NCI-H82 treated with DMSO at 0.1 percent for 48 hours (cell line): ENCODE measurements around the gene ACSBG1.

Experiments used
- DNase-seq: peaks from one replicate; lab custom pipeline; 2025; ENCODE audit not compliant: unreplicated experiment; lab: John Stamatoyannopoulos, UW

Gene ACSBG1

DNA sequence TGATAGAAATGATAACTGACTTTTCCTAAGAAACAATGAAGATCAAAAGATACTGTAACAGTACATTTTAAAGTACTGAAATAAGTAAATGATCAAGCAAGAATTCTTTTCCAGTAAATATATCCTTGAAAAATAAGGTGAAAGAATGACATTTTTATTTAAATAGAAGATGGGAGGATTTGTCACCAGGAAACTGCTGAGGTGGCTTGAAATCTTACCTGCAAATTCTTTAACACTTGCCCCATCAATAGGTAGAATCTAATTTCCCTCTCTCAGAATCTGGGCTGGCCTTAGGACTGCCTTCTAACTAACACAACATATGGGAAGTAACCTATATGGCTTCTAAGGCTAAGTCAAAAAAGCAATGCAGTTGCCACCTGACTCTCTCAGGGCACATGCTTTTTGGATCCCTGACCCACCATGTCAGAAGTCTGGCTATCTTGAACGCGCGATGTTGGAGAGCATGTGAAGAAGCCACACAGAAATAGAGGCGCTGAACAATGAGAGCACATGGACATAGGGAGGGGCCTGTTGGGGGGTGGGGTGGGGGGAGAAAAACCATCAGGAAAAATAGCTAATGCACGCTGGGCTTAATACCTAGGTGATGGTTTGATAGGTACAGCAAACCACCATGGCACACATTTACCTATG lies 11.5 kb downstream of the ACSBG1 start:
- DNase-seq, result no peak

DNA sequence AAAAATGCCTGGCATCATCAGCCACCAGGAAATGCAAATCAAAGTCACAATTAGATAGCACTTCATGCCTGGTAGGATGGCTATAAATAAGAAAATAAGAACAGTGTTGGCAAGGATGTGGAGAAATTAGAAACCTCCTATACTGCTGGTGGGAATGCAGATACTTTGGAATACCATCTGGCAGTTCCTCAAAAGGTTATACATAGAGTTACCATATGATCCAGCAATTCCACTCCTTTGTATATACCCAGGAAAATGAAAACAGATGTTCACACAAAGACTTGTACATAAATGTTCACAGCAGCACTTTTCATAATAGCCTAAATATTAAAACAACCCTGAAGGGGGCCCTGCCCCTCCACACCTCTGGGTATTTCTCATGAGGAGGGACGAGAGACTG lies 13.7 kb downstream of the ACSBG1 start:
- DNase-seq, result no peak

DNA sequence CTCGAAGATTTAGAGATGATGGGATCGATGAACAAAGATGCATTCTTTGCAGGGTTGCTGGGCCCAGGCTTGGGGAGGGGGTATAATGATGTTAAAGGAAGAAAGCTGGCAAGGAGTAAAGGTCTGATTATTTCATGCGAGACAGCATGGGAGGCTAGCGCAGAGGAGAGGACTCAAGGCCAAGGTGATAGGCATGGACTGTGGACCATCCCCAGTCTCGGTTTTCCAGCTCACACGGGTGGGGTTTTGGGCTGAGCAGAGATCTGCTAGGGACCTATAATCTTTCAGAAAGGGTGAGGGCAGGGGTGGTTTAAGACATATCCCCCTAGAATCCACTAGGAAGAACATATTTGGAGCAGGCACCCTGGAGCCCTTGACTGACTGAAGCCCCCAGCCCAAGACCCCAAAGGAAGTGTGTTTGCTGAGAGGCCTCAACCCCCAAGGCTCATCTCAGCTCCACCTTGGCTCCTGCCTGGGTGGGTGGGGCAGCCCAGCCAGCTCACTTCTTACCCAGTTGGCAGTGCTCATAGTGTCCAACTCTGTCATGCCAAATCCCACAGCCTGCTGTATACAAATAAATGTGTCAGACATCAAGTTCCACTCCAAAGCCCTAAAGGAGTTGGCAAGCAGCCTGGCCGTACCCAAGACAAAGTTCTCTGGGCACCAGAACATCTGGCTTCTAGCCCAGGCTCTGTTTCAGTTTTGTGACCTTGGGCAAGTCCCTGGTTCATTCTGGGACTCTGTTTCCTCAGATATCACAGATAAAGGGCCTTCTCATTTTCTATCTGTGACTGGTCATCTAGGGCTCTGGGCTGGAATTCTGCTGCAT lies 17.9 kb downstream of the ACSBG1 start:
- DNase-seq, result no peak

DNA sequence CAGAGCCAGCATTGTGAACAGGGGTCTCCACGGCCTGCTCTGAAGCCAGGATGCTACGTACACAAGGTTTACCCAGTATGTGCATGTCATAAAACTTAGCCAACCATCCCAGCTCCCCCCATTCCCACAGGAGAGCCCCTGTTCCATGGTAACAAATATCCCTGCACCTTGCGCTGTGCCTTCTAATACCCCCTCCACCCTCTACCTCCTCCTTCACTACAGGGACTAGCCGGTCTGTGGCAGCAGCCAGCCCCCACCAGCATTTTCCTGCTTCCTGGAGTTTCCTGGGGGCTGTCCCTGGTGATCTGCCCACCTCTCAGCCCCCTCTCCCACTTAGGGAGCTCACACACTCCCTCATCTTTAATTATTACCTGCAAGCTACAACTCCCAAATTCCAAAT lies 20.4 kb downstream of the ACSBG1 start:
- no peak for DNase-seq

DNA sequence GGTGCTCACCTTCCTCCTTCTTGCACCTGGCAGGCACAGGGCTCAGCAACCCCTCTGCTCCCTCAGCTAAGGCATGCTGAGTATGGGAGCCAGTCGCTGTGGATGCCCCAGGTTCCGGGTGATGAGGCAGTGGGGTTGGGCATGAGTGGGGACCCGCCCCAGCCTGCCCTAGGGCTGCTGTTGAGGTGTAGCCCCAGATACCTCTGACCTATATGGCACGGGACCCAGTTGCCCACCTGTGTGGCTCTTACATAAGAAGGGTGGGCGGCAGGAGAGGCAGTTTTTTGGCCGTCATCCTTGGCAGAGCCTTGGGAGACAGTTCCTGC lies 21.0 kb downstream of the ACSBG1 start:
- DNase-seq, result no peak

DNA sequence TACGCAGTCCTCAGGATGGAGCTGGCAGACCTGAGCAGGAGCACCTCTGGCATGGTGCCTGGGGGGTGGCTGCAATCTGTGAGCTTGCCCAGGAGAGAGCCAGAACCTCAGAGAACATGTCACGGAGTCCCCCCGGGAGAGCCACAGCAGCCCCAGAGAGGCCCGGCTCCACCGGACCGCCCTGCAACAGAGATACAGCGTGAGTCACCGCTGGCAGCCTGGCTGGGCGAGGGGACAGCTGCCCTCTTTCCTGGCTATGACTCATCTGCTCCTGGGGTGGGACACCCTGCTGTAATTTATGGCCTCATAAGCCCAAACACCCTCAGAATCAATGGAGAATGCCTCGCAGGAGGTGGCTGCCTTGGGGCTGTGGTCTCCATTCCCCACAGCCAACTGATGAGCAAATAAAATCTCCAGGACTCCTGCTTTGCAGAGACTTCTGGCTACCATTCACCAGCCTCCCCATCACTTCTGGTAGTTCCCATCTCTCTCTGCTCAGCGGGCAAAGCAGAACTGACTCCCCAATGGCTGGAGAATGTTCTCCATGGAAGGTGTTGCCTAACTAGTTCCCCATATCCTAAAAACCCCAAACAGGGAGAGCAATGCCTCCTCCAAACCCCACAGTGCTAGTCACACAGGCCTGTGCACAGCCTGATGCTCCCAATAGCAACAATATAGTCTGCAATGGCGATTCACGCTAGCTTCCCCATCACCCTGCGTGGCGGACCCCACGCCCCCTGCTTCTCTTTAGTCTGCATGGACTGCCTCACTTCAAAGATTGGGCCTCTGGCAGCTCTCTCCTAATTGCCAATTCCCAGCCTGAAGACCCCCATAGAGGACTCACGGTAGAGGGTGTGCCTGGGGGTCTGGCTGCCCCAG lies 21.6 kb downstream of the ACSBG1 start:
- no peak for DNase-seq

DNA sequence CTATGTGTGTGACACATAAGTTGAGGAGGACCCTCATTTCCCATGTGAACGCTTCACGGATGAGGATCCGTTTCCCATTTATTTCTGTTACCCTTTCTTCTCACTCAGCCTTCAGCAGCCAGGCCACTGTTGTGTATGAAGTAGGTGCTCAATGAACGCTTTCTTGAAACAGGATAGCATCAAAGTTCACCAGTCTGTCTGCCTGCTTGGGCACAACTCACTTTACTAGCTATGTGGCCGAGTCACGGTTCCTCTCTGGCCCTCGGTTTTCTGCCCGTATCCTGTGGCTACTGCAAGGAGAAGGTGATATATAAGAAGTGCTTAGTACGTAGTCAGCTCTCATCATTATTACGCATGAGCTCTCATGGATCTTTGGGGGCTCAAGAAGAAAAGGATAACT lies 22.4 kb downstream of the ACSBG1 start:
- DNase-seq, result no peak

DNA sequence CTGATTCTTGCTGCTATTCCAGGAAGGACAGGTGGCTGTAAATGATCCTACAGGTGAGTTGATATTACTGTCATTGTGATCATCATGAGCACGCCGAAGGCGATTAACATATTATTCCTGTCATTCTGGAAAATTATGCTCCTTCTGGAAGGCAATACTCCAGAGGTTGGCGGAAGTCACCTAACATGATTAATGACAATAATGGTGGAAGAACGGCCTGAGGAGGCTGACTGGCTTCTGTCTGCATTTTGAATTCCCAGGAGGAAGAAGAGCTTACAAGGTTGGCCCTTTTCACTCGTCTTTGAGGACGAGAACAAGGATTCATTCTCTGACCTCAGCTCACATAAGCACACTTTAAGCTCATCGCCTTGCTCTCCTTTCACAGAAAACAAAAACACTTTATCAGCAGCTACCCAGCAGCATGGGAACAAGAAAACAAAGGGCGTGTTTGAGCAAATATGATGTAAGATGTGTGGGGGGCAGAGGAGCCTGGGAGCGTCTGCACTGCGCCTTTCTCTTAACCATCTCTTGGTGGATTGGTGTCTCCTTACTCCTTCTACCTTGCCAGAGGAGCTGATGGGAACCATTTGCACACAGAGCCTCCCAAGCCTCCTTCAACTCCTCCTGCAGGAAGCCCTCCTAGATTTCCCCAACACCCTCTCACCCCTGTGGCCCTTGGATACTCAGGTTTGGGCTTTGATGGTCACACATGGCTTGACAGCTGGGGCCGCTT lies 23.0 kb downstream of the ACSBG1 start:
- no peak for DNase-seq

DNA sequence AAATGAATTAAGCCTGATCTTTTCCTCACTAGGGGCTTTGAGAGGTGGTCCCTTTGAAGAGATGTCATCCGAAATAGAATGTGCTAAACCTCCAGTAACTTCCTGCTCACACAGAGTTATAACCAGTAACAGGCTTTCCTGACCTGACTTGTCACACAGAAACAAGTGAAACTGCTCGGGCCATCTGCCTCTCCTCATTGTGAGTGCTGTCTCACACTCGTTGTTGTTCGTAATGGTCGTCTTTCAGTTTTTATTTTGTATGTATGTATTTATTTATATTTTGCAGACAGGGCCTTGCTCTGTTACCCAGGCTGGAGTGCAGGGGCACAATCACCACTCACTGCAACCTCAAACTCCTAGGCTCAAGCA lies 24.0 kb downstream of the ACSBG1 start:
- no peak for DNase-seq

DNA sequence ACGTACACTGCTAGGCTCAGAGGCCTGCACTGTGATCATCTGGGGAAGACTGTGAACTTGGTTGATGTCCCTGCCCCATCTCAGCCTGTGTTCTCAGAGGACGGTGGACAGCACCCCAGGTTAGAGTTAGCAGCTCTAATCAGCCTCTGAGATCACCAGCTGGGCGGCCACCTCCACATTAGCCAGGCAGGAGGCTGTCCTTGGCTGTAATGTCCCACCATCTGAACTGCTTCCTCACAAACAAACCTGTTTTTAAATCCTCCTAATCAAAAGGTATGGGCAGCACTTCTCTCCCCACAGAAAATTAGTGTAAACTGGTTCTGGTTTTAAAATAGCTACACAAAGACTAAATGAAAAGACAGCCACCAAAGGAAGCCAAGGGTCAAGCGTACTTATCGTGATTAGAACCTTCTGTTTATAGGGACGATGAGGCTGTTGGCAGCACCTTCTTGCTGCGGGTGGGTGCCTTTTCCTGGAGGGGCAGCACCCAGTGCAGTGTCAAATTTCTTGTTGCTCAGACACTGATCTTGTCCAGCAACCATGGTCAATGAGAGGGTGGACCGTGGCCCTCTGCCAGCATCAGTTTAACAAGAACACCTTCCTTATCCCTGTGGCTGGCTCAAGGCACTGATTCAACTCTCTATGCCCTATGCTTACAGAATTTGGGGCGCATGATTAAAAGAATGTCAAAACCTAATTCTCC lies 24.6 kb downstream of the ACSBG1 start:
- DNase-seq, result no peak

DNA sequence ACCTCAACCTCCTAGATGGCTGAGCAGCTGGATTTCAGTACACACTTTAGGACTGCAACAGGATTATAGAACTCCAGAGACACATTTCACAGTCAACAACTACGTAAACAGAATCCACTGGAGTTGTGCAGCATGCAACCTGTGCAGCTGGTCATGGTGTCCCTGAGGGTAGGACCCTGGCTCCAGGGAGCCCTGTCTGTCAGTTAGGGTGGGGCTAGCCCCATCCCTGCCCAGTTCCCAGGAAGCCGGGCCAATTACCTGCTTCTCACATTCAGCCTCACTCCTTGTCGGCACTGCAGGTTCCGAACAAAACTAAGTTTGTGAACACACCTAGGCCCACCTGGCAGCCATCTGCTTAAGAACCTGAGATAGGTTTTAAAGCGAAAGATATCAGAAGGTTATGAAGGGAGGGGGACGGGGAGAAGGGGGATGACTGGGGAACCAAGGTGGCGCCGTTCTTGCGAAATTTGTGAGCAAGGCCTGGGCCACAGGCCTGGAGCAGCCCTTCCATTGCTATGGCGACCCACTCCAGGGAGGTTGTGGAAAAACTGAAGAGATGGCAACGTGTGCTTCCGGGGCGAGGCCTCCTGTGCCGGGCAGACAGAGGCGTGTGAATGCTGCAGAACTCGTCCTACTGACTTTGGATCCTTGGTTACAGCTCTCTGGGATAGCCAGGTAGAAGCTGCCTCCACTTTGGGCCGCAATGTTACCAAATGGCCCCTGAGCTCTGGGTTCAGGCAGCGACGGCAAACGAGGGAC lies 25.3 kb downstream of the ACSBG1 start:
- no peak for DNase-seq

DNA sequence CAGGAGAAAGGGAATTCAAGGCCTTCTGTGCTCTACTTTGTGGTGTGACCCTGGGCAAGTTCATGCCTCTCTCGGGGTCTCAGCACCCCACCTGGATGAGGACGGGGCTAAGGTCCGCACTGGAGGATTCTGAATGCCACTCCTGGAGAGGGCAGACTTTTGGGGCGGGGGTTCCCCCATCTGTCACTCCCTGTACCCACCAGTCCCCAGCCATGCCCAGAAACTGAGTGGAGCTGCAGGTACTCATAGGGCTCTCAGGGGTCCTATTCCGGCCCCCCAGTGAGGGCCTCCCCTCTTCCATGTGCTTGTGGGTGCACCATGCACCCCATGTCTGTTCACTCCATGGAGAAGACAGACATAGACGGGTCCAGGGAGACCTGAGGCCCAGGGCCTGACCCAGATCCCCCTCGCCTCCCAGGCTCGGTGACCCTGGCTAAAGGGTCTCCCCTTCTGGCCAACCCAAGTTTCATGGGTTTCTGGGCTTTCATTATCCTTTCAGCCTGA lies 26.0 kb downstream of the ACSBG1 start:
- DNase-seq, result no peak

DNA sequence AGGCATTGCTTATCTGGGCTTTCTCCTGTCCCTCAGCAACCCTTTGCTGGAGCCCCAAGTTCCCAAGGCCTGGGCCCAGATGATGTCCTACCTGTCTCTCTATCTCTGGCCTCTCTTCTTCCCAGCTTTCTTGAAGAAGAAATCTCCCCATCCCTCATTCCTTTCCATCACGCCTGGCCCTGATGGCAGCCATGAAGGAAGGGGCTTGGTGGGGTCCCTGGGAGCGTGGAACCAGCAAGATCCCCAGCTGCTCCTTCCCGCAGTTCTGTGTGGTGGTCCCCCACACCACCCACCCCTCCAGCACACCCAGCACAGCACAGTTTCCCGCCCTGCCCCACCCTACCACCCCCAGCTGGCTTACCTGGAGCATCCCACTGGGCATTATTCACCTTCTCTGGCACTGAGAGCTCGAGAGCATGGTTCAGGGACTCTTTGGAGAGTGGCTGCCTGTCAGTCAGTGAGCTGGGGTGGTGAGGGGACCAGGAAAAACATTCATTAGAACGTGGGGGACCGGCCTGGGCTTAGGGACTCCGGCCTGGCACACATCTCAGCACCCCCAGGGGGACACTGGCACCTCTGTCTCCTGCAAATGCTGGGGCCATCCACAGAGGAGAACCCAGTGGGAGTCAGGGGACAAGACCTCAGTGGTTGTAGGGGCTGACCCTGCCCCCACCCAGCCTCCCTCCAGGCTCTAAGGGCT lies 26.6 kb downstream of the ACSBG1 start:
- DNase-seq, result no peak

DNA sequence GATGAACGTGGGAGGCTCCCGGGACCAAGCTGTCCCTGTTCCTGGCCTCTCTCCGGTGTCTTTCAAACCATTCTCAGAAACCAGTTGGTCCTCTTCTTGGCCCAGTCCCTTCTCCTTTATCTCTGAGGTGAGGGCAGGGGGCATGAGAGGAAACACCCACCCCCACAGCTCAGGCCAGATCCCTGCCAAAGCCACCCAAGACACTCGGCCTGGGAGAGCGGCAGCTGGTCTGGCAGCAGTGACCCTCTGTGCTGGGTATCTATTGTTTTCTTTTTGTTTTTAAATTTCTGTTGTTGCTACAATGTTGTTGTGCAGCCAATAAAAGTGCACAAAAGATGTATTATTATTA lies 27.3 kb downstream of the ACSBG1 start:
- DNase-seq, result no peak

DNA sequence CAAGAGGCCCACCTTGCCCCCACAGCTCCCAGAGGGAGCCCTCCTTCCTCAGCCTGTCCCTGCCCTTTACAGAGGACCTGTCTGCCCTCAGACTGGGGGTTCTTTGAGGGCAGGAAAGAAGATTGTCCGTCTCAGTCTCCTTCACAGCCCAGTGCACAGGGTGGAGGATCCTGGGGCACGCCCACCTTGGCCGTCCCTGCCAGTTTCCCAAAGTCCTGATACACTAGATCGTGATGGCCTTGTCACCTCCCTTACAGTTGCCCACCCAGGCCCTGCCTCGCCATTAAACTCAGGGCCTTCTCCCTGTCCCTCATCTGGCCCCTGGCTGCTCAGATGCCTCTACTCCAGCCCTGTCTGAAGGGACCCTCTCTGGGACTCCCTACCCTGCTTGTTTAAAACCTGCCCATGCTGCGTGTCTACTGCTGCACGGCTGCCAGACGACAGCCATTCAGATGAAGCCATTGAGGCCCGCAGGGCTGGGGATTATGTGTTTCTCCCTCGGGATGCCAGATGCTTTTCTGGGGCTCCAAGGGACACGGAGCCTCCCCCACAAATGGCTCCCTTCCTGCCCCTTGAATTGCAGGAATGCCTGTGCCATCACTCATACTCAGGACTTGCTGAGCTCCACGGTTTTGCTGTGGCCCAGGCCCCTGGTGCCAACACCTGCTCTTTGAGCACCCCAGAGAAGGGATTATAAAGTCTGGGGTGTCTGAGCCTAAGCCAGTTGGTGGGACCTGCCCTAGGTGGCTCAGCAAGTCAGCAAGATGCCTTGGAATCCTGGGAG lies 27.8 kb downstream of the ACSBG1 start:
- no peak for DNase-seq

DNA sequence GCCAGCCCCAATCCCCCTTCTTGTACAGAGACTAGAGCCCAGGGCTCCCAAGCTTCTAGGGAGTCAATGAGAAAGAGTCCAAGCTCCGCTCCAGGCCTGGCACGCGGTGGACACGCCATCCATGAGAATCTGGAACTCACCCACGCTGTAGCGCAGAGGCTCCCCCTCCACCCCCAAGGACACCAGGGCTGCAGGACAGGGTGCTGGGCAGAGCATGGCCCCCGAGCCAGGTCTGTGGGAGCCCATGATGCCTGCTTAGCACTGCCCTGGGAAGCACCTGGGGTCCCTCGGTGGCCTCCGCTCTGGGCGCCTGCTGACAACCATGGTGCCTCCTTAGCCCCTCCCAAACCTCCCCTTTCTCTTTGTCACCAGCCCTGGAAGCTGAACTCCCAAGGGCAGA lies 28.5 kb downstream of the ACSBG1 start:
- DNase-seq, result no peak

DNA sequence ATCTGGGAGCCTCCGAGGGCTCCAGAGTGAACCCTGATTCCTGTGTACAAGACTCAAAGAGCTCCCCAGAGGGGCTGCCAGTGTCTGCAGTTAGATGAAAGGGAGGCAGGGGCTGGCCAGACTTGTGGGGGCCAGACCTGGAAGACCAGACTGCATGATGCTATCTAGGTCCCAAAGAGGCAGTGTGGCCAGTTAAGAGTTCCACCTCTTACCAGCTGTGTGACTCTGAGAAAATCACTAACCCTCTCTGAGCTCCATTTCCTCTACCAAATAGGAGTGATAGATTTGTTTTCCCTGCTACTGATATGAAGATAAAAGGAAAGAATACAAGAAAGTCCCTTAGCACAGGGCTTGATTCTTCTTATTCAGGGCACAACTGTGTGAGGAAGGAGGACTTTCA lies 29.0 kb downstream of the ACSBG1 start:
- DNase-seq, result no peak
